DOHH2 (cell line): Measurements from ENCODE around the gene RALGDS.
A peak's percentile ranks its signal among the peaks of the same experiment; 100 is the strongest.

Experiments
- H3F3A ChIP-seq: fragments of 200-600 bp; sonication (generic), shearing (Covaris generic); 2 replicates; pipeline ENCODE4 v1.6.0; 2016; ENCODE audit warnings: antibody characterized with exemption, mild to moderate bottlenecking; ENCODE audit not compliant: control insufficient read depth, insufficient read depth
- H3K27ac ChIP-seq: fragments of 200-600 bp; sonication (generic); 2 replicates; pipeline ENCODE4 v1.5.1; 2014; ENCODE audit warnings: low read depth, mild to moderate bottlenecking, low read length, moderate library complexity
- H3K27me3 ChIP-seq: fragments of 200-600 bp; sonication (generic); 2 replicates; pipeline ENCODE4 v1.6.1; 2014; ENCODE audit warnings: mild to moderate bottlenecking, low read length, mixed read lengths; ENCODE audit not compliant: control insufficient read depth
- H3K36me3 ChIP-seq: fragments of 200-600 bp; sonication (generic); 2 replicates; pipeline ENCODE4 v1.6.1; 2014; ENCODE audit warnings: mild to moderate bottlenecking, low read length, moderate library complexity, mixed read lengths; ENCODE audit not compliant: control insufficient read depth
- H3K4me1 ChIP-seq: fragments of 200-600 bp; sonication (generic); 2 replicates; pipeline ENCODE4 v1.6.1; 2014; ENCODE audit warnings: mild to moderate bottlenecking, low read length, mixed read lengths; ENCODE audit not compliant: control insufficient read depth
- H3K4me2 ChIP-seq: fragments of 200-600 bp; sonication (generic); 2 replicates; pipeline ENCODE4 v1.6.0; 2014; ENCODE audit warnings: mild to moderate bottlenecking, low read length, moderate library complexity
- H3K4me3 ChIP-seq: fragments of 200-600 bp; sonication (generic); 2 replicates; pipeline ENCODE4 v1.5.1; 2014; ENCODE audit warnings: mild to moderate bottlenecking, low read length, mixed read lengths
- H3K79me2 ChIP-seq: fragments of 200-600 bp; sonication (generic); 2 replicates; pipeline ENCODE4 v1.6.1; 2014; ENCODE audit warnings: mild to moderate bottlenecking, low read length, mixed read lengths; ENCODE audit not compliant: control insufficient read depth
- H3K9me2 ChIP-seq: fragments of 200-600 bp; sonication (generic); replicated peaks from 2 replicates; pipeline ENCODE4 v1.6.1; 2014; ENCODE audit warnings: mild to moderate bottlenecking, low read length, mixed read lengths; ENCODE audit not compliant: control insufficient read depth
- H3K9me3 ChIP-seq: fragments of 200-600 bp; sonication (generic); 2 replicates; pipeline ENCODE4 v1.6.1; 2014; ENCODE audit warnings: antibody characterized with exemption, low read length, mixed read lengths; ENCODE audit not compliant: control insufficient read depth, insufficient read depth
- H4K20me1 ChIP-seq: fragments of 200-600 bp; sonication (generic); 2 replicates; pipeline ENCODE4 v1.6.0; 2014; ENCODE audit warnings: low read depth, mild to moderate bottlenecking, antibody characterized with exemption, low read length, moderate library complexity; ENCODE audit not compliant: control insufficient read depth, insufficient read depth
- CTCF ChIP-seq: fragments of 200-600 bp; sonication (generic); IDR thresholded peaks from one replicate; pipeline ENCODE4 v1.5.1; 2014; ENCODE audit warnings: antibody characterized with exemption, mild to moderate bottlenecking, low read depth, low read length; ENCODE audit not compliant: poor library complexity, severe bottlenecking
- EZH2phosphoT487 ChIP-seq: fragments of 200-600 bp; sonication (generic); IDR thresholded peaks from 2 replicates; pipeline ENCODE4 v1.6.1; 2017; ENCODE audit warnings: borderline replicate concordance, mild to moderate bottlenecking, antibody characterized with exemption, low read length, moderate library complexity, mixed read lengths

The RALGDS gene

GRCh38 chr9:133151041-133151440, 30.0 kb upstream of the RALGDS start:
- TF ChIP-seq CTCF (no peak), EZH2phosphoT487 (no peak)
- H3K4me2 ChIP-seq = no peak overlapping the region
- H3K4me1 ChIP-seq = peaks cover 25% of the 10 kb centered on the region
- no peak overlapping the region for H3K4me3 ChIP-seq
- no peaks in the 10 kb centered on the region for H3K9me3 ChIP-seq
- H3K9me2 ChIP-seq = no peaks in the 10 kb centered on the region
- H3K36me3 ChIP-seq = peaks cover 15% of the 10 kb centered on the region
- no peak overlapping the region for H3K27ac ChIP-seq
- peaks cover 28% of the 10 kb centered on the region for H3K79me2 ChIP-seq
- no peaks in the 10 kb centered on the region for H3K27me3 ChIP-seq
- peaks cover 5% of the 10 kb centered on the region; the same call in 1 of the 2 replicates for H4K20me1 ChIP-seq
- H3F3A ChIP-seq = peaks cover 2% of the 10 kb centered on the region; the same call in 1 of the 2 replicates

GRCh38 chr9:133149130-133150015, 28.3 kb upstream of the RALGDS start:
- Histone ChIP-seq H3K27ac (peak overlapping the region; percentile 34), H3K79me2 (peaks cover 44% of the 10 kb centered on the region), H3K4me1 (peaks cover 32% of the 10 kb centered on the region), H3K27me3 (no peaks in the 10 kb centered on the region), H3K9me2 (no peaks in the 10 kb centered on the region), H3K4me2 (peak overlapping the region; percentile 71), H3K36me3 (peaks cover 25% of the 10 kb centered on the region), H3K9me3 (no peaks in the 10 kb centered on the region), H4K20me1 (peaks cover 20% of the 10 kb centered on the region), H3K4me3 (peak overlapping the region; percentile 64), H3F3A (peaks cover 2% of the 10 kb centered on the region; the same call in 1 of the 2 replicates)
- TF ChIP-seq CTCF (peak; percentile 37), EZH2phosphoT487 (no peak)

GRCh38 chr9:133148199-133149129, 27.4 kb upstream of the RALGDS start:
- H3F3A ChIP-seq = peaks cover 2% of the 10 kb centered on the region; the same call in 1 of the 2 replicates
- H3K79me2 ChIP-seq = peaks cover 52% of the 10 kb centered on the region
- no peaks in the 10 kb centered on the region for H3K27me3 ChIP-seq
- TF ChIP-seq EZH2phosphoT487 (no peak), CTCF (no peak)
- H3K9me3 ChIP-seq = no peaks in the 10 kb centered on the region
- H3K4me3 ChIP-seq = peak overlapping the region; percentile 99
- peaks cover 25% of the 10 kb centered on the region for H3K36me3 ChIP-seq
- no peaks in the 10 kb centered on the region for H3K9me2 ChIP-seq
- H3K4me2 ChIP-seq = peak overlapping the region; percentile 97
- H3K4me1 ChIP-seq = peaks cover 39% of the 10 kb centered on the region
- H4K20me1 ChIP-seq = peaks cover 25% of the 10 kb centered on the region
- peak overlapping the region; percentile 58 for H3K27ac ChIP-seq
